DND-41 (cell line): Measurements from ENCODE around the gene TTBK2.

ENCODE experiments used
- ATAC-seq: fragments of 200-7000 bp; cut with Tn5 transposase; 3 replicates; pipeline ENCODE4 v1.9.1; 2021; ENCODE audit warnings: low read depth; ENCODE audit not compliant: insufficient read depth
- DNase-seq: peaks from one replicate; pipeline ENCODE4 v3.0.0-alpha.2; 2020
- H2AFZ ChIP-seq: 2 replicates; pipeline ENCODE4 v1.6.0; 2012; ENCODE audit warnings: low read depth, low read length
- H3K27ac ChIP-seq: 2 replicates; pipeline ENCODE4 v1.5.1; 2012; ENCODE audit warnings: low read length, inconsistent platforms
- H3K27me3 ChIP-seq: fragments of 200-600 bp; sonication (generic); 2 replicates; pipeline ENCODE4 v1.6.0; 2012; ENCODE audit warnings: low read length, mild to moderate bottlenecking, inconsistent platforms; ENCODE audit not compliant: insufficient read depth, poor library complexity
- H3K36me3 ChIP-seq: 2 replicates; pipeline ENCODE4 v1.5.1; 2012; ENCODE audit warnings: low read length, inconsistent platforms; ENCODE audit not compliant: insufficient read depth
- H3K4me1 ChIP-seq: 2 replicates; pipeline ENCODE4 v1.5.1; 2012; ENCODE audit warnings: mild to moderate bottlenecking, low read length; ENCODE audit not compliant: insufficient read depth
- H3K4me2 ChIP-seq: 2 replicates; pipeline ENCODE4 v1.6.0; 2012; ENCODE audit warnings: mild to moderate bottlenecking, moderate library complexity, low read length, inconsistent platforms; ENCODE audit not compliant: insufficient read depth
- H3K4me3 ChIP-seq, 2 experiments: fragments of 200-600 bp in 1 of 2; shearing (Covaris generic) in 1 of 2; 2 replicates each; pipeline ENCODE4 v1.5.1; 2012 to 2016; ENCODE audit warnings: inconsistent platforms in 2 of 2, low read length in 2 of 2, mild to moderate bottlenecking in 2 of 2, low read depth in 1 of 2, moderate library complexity in 1 of 2
- H3K79me2 ChIP-seq: 2 replicates; pipeline ENCODE4 v1.6.0; 2012; ENCODE audit warnings: low read length, inconsistent platforms; ENCODE audit not compliant: insufficient read depth
- H3K9ac ChIP-seq: 2 replicates; pipeline ENCODE4 v1.6.0; 2012; ENCODE audit warnings: low read depth, mild to moderate bottlenecking, inconsistent platforms, low read length, moderate library complexity
- H3K9me3 ChIP-seq: 2 replicates; pipeline ENCODE4 v1.5.1; 2012; ENCODE audit warnings: low read length, moderate library complexity, mild to moderate bottlenecking, inconsistent platforms; ENCODE audit not compliant: insufficient read depth, severe bottlenecking
- H4K20me1 ChIP-seq: 2 replicates; pipeline ENCODE4 v1.6.0; 2012; ENCODE audit warnings: low read length; ENCODE audit not compliant: insufficient read depth
- EZH2 ChIP-seq: IDR thresholded peaks from 3 replicates; pipeline ENCODE4 v1.6.1; 2012; ENCODE audit warnings: borderline replicate concordance, low read depth, mild to moderate bottlenecking, moderate library complexity, low read length, inconsistent platforms; ENCODE audit not compliant: severe bottlenecking
- TF ChIP-seq, protein P1 (sequence below): IDR thresholded peaks from 2 replicates; pipeline ENCODE4 v1.5.1; 2012; ENCODE audit warnings: borderline replicate concordance, low read length, moderate library complexity, mild to moderate bottlenecking; ENCODE audit not compliant: poor library complexity, severe bottlenecking; ENCODE audit errors: extremely low read depth

TTBK2 gene

DNA sequence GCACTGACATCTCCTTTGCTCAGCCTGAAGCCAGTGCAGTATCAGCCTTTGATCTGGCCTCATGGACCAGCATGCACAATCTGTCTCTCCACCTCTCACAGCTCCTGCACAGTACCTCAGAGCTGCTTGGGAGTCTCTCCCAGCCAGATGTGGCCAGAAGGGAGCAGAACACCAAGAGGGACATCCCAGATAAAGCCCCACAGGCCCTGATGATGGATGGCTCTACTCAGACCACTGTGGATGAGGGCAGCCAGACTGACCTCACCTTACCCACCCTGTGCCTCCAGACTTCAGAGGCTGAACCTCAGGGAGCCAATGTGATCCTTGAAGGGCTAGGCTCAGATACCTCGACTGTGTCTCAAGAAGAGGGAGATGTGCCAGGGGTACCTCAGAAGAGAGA is 228.0 kb downstream of the TTBK2 start:
- Histone ChIP-seq H3K27me3 (no peaks in the 10 kb centered on the region), H3K36me3 (no peaks in the 10 kb centered on the region; the same call in 1 of the 2 replicates), H4K20me1 (no peaks in the 10 kb centered on the region), H3K27ac (no peak overlapping the region), H2AFZ (no peak overlapping the region), H3K4me3 (no peak overlapping the region), H3K79me2 (no peaks in the 10 kb centered on the region), H3K9ac (no peak overlapping the region), H3K9me3 (no peaks in the 10 kb centered on the region), H3K4me2 (no peak overlapping the region), H3K4me1 (no peaks in the 10 kb centered on the region)
- DNase-seq = no peak
- no peak for TF ChIP-seq EZH2
- TF ChIP-seq, protein P1, sequence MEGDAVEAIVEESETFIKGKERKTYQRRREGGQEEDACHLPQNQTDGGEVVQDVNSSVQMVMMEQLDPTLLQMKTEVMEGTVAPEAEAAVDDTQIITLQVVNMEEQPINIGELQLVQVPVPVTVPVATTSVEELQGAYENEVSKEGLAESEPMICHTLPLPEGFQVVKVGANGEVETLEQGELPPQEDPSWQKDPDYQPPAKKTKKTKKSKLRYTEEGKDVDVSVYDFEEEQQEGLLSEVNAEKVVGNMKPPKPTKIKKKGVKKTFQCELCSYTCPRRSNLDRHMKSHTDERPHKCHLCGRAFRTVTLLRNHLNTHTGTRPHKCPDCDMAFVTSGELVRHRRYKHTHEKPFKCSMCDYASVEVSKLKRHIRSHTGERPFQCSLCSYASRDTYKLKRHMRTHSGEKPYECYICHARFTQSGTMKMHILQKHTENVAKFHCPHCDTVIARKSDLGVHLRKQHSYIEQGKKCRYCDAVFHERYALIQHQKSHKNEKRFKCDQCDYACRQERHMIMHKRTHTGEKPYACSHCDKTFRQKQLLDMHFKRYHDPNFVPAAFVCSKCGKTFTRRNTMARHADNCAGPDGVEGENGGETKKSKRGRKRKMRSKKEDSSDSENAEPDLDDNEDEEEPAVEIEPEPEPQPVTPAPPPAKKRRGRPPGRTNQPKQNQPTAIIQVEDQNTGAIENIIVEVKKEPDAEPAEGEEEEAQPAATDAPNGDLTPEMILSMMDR = no peak
- no peak for ATAC-seq

- Histone ChIP-seq H3K4me3 (no peak overlapping the region), H3K27ac (no peak overlapping the region), H3K27me3 (no peaks in the 10 kb centered on the region), H3K79me2 (no peaks in the 10 kb centered on the region), H3K9ac (no peak overlapping the region), H2AFZ (no peak overlapping the region), H3K4me1 (no peaks in the 10 kb centered on the region), H4K20me1 (no peaks in the 10 kb centered on the region), H3K4me2 (no peak overlapping the region), H3K36me3 (no peaks in the 10 kb centered on the region; the same call in 1 of the 2 replicates), H3K9me3 (no peaks in the 10 kb centered on the region)
- no peak for ATAC-seq
- DNase-seq = no peak
- TF ChIP-seq EZH2 = no peak
- TF ChIP-seq, protein P1 = no peak
Measured at GRCh38 chr15:42691770-42692169, 228.8 kb downstream of the TTBK2 start.

DNA sequence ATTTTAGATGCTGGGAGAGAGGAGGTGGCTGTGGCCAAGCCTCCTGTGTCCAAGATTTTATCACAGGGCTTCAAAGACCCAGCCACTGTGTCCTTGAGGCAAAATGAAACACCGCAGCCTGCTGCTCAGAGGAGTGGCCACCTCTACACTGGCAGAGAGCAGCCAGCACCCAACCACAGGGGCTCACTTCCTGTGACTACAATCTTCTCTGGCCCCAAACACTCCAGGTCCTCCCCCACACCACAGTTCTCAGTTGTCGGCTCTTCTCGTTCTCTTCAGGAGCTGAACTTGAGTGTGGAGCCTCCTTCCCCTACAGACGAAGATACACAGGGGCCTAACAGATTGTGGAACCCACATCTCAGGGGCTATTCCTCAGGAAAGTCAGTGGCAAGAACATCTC is 229.3 kb downstream of the TTBK2 start:
- H3K27me3 ChIP-seq = no peaks in the 10 kb centered on the region
- H2AFZ ChIP-seq = no peak overlapping the region
- no peak overlapping the region for H3K9ac ChIP-seq
- peak; percentile 7 for DNase-seq
- H3K4me3 ChIP-seq = no peak overlapping the region
- H3K9me3 ChIP-seq = no peaks in the 10 kb centered on the region
- H3K79me2 ChIP-seq = no peaks in the 10 kb centered on the region
- TF ChIP-seq, protein P1 = no peak
- no peak for TF ChIP-seq EZH2
- no peaks in the 10 kb centered on the region; the same call in 1 of the 2 replicates for H3K36me3 ChIP-seq
- H3K4me2 ChIP-seq = no peak overlapping the region
- no peaks in the 10 kb centered on the region for H3K4me1 ChIP-seq
- no peaks in the 10 kb centered on the region for H4K20me1 ChIP-seq
- ATAC-seq = peak; percentile 52; the same call in 1 of the 3 replicates
- H3K27ac ChIP-seq = no peak overlapping the region
